ENCODE data around the gene DDX54. TPM values are rescaled to one million over a fixed set of nuclear protein-coding genes. Genes with fewer than 3 reads are reported as not detected.

The DDX54 gene
- total and polyA plus RNA-seq, 2 of the 8 experiments (the other 6 are each of a cell fraction or from before 2014, with no cell fraction given), result 64.9 to 113 TPM

- Histone ChIP-seq H2BK15ac (ENCODE audit: low read length) (no peak overlapping the region), H3K36me3 (ENCODE audit: control insufficient read depth in 2 of 4, insufficient read depth in 4 of 4, low read length in 3 of 4) (peaks cover 21 to 60% (median 46%) of the 10 kb centered on the region in 4 experiments), H3K27ac (ENCODE audit: low read depth, low read length) (no peak overlapping the region), H3K56ac (replicated peaks; ENCODE audit: insufficient read length, low read depth, low read length) (no peak overlapping the region), H3K79me2 (ENCODE audit: control insufficient read depth in 1 of 2, insufficient read depth in 2 of 2, low read length in 2 of 2) (no peaks in the 10 kb centered on the region), H3K79me1 (ENCODE audit: low read depth, low read length) (no peaks in the 10 kb centered on the region), H3K4me2 (ENCODE audit: insufficient read depth in 1 of 2, low read depth in 2 of 2, low read length in 2 of 2) (no peak overlapping the region), H2BK20ac (ENCODE audit: low read length) (no peak overlapping the region), H3K9me3 (ENCODE audit: insufficient read depth in 2 of 2, low read depth in 1 of 2, low read length in 1 of 2) (no peaks in the 10 kb centered on the region), H4K91ac (replicated peaks; ENCODE audit: insufficient read length, low read length) (no peak overlapping the region), H4K8ac (ENCODE audit: extremely low read depth, insufficient read depth, low read length) (no peak overlapping the region), H2BK120ac (replicated peaks; ENCODE audit: low read depth, low read length) (no peak overlapping the region), H3K18ac (ENCODE audit: extremely low read depth, low read length) (no peak overlapping the region), H3K9ac (replicated peaks in 1 of 4; ENCODE audit: extremely low read depth in 1 of 4, low read depth in 3 of 4, low read length in 3 of 4) (no peak overlapping the region), H4K5ac (ENCODE audit: insufficient read length, low read depth, low read length) (no peak overlapping the region), H2BK5ac (ENCODE audit: low read depth, low read length) (no peak overlapping the region), H2AK5ac (ENCODE audit: low read depth, low read length) (no peak overlapping the region), H2BK12ac (ENCODE audit: low read depth, low read length) (no peak overlapping the region), H3K14ac (ENCODE audit: insufficient read length) (no peak overlapping the region), H3K4me1 (replicated peaks in 1 of 4; ENCODE audit: control insufficient read depth in 3 of 4, insufficient read depth in 4 of 4, low read length in 3 of 4) (no peaks in the 10 kb centered on the region), H3K4me3 (ENCODE audit: extremely low read depth in 1 of 4, insufficient read depth in 2 of 4, low read depth in 3 of 4, low read length in 4 of 4) (no peak overlapping the region), H3K23ac (ENCODE audit: insufficient read length) (no peak overlapping the region), H3K27me3 (replicated peaks in 1 of 4; ENCODE audit: control insufficient read depth in 3 of 4, extremely low read depth in 1 of 4, insufficient read depth in 3 of 4, low read length in 3 of 4) (no peaks in the 10 kb centered on the region), H3K4ac (replicated peaks; ENCODE audit: insufficient read length, low read depth, low read length) (no peak overlapping the region), H2AFZ (ENCODE audit: low read length) (no peak overlapping the region), H4K20me1 (replicated peaks in 1 of 2; ENCODE audit: control insufficient read depth in 1 of 2, insufficient read depth in 2 of 2, low read length in 2 of 2) (peaks cover 6 to 14% of the 10 kb centered on the region in 2 experiments), H3K23me2 (ENCODE audit: low read depth, low read length) (no peaks in the 10 kb centered on the region)
- POLR2A ChIA-PET (ENCODE audit: partially characterized antibody), result interaction anchor here (2.0 to 4.7 kb wide), 2 partner anchors 8 to 14 kb away, joined by 8 to 28 read pairs; partner anchors contain the start of genes DDX54 and RITA1
- no peak for DNase-seq (ENCODE audit: low read depth in 1 of 2, low spot score in 2 of 2)
- 94% methylated on average over 4 of the region's 4 CpGs; no CpG with 5 or more reads in 1 of the 2 experiments for WGBS, 2 experiments (ENCODE audit: extremely low coverage in 1 of 2, insufficient coverage in 1 of 2, insufficient read length in 1 of 2, insufficient replicate concordance in 2 of 2, low coverage in 1 of 2, low lambda C conversion rate in 2 of 2, missing lambda C conversion rate in 1 of 2)
- CTCF ChIA-PET (ENCODE audit: partially characterized antibody), result interaction anchor here (0.7 to 8.8 kb wide), 7 partner anchors 10 to 123 kb away, joined by 3 to 114 read pairs (median 6); partner anchors contain the start of gene RASAL1
- no peak for FAIRE-seq
- TF ChIP-seq TAF7 (optimal IDR thresholded peaks at IDR 0.05; ENCODE audit: borderline replicate concordance, low read depth, low read length), result no peak
- TF ChIP-seq ATF3 (IDR thresholded peaks at IDR 0.05; ENCODE audit: insufficient read depth, low read depth, low read length), result no peak
- TF ChIP-seq MAFK (IDR thresholded peaks at IDR 0.05; ENCODE audit: low read depth, low read length), result no peak
- no peak for TF ChIP-seq KDM1A (IDR thresholded peaks at IDR 0.05; ENCODE audit: borderline replicate concordance, low read length)
- TF ChIP-seq JUND (IDR thresholded peaks at IDR 0.05; ENCODE audit: low read length), result no peak
- TF ChIP-seq SIRT6 (IDR thresholded peaks at IDR 0.05; ENCODE audit: low read length), result no peak
- TF ChIP-seq CBX5 (IDR thresholded peaks at IDR 0.05; ENCODE audit: low read depth, low read length), result no peak
Measured at GRCh38 chr12:113170926-113171325, 14.4 kb downstream of the DDX54 start.
